Iris pigment epithelial cell (primary cell): ENCODE measurements around the gene EIF5A.

ENCODE experiments used
- DNase-seq: peaks from one replicate; pipeline ENCODE4 v3.0.0-alpha.2; 2011; ENCODE audit warnings: low read depth

The EIF5A gene

GRCh38 chr17:7306911-7307685, at the start of gene EIF5A:
Gene EIF5A, plus strand, starts transcription at chr17:7307628. Its CDS starts 2,008 bp downstream, at chr17:7309636.
- peak; percentile 100 for DNase-seq

GRCh38 chr17:7258731-7259554, 48.5 kb upstream of the EIF5A start:
- peak; percentile 54 for DNase-seq

- DNase-seq, result no peak
Measured at GRCh38 chr17:7259555-7259889, 47.9 kb upstream of the EIF5A start.

- DNase-seq, result no peak
Measured at GRCh38 chr17:7260151-7260550, 47.3 kb upstream of the EIF5A start.

- DNase-seq, result no peak
Measured at GRCh38 chr17:7260651-7261378, 46.6 kb upstream of the EIF5A start.

- DNase-seq, result no peak
Measured at GRCh38 chr17:7261379-7262191, 45.8 kb upstream of the EIF5A start.

- no peak for DNase-seq
Measured at GRCh38 chr17:7262192-7262934, 45.1 kb upstream of the EIF5A start, which contains the start of gene CLDN7. Gene CLDN7, minus strand, starts transcription at chr17:7262478. Its CDS starts 435 bp downstream, at chr17:7262043.

GRCh38 chr17:7262935-7263800, 44.3 kb upstream of the EIF5A start:
- DNase-seq, result no peak

GRCh38 chr17:7263801-7264078, 43.7 kb upstream of the EIF5A start:
- DNase-seq, result no peak

- peak; percentile 41 for DNase-seq
Measured at GRCh38 chr17:7266784-7267183, 40.6 kb upstream of the EIF5A start.

- no peak for DNase-seq
Measured at GRCh38 chr17:7279448-7279847, 28.0 kb upstream of the EIF5A start.

- DNase-seq, result peak; percentile 70
Measured at GRCh38 chr17:7280519-7281073, 26.8 kb upstream of the EIF5A start.

- peak; percentile 92 for DNase-seq
Measured at GRCh38 chr17:7281074-7281952, 26.1 kb upstream of the EIF5A start, which contains the start of gene SLC2A4. Gene SLC2A4, plus strand, starts transcription at chr17:7281718. Its CDS starts 217 bp downstream, at chr17:7281935.

- no peak for DNase-seq
Measured at GRCh38 chr17:7281953-7282751, 25.3 kb upstream of the EIF5A start.

GRCh38 chr17:7282752-7283321, 24.6 kb upstream of the EIF5A start:
- no peak for DNase-seq

GRCh38 chr17:7283471-7284216, 23.8 kb upstream of the EIF5A start:
- no peak for DNase-seq

GRCh38 chr17:7284911-7285310, 22.5 kb upstream of the EIF5A start:
- DNase-seq, result no peak
